Heart left ventricle (tissue), 13 donors: ENCODE data around the gene RHOBTB1.

ENCODE experiments used
- POLR2A ChIP-seq, 2 donors: fragments of 450-650 bp; IDR thresholded peaks; one replicate each; pipeline ENCODE4 v1.6.1; 2017; ENCODE audit warnings: antibody characterized with exemption in 2 of 2, mild to moderate bottlenecking in 2 of 2, moderate library complexity in 2 of 2
- TF ChIP-seq, protein P1 (sequence below), 12 donors: fragments of 200-600 bp; sonication (generic) in 4 of 12; IDR thresholded peaks; one replicate each; pipeline versions ENCODE4 v1.5.0 to v1.8.0; 2018 to 2022; ENCODE audit warnings: antibody characterized with exemption in 12 of 12, mild to moderate bottlenecking in 5 of 12
- donor health status: ischemic (EF 13 %, LVEDD 7.1; RV severe dilation, severe dysfunction).
- donor health status: DM: no; HTN: yes; CAD: no.
- donor health status: DM: no; HTN: no; CAD: no.
- donor health status: ischemic (EF 25% LVEDD 6.9; RV normal size, moderate dysfunction).
- donor health status: ischemic (EF 25% LVEDD 5.7; RV mildly dilated, moderate dysfunction).
- donor health status: ischemic (EF 35%, LVEDD 5.7; RV mildly dilated, moderate dysfunction).
- donor health status: nonischemic (EF 11% LVEDD 7.7; RV severe dilation, severe dysfunction).
- donor health status: DM: yes; HTN: yes; CAD: no.
- donor health status: PGD.
- donor health status: ischemic (EF 29% LVEDD 5.4; RV normal size, mild dysfunction).
- donor health status: nonischemic (EF 23%, LVEDD 6.1; RV moderate dilation, normal function).

DNA sequence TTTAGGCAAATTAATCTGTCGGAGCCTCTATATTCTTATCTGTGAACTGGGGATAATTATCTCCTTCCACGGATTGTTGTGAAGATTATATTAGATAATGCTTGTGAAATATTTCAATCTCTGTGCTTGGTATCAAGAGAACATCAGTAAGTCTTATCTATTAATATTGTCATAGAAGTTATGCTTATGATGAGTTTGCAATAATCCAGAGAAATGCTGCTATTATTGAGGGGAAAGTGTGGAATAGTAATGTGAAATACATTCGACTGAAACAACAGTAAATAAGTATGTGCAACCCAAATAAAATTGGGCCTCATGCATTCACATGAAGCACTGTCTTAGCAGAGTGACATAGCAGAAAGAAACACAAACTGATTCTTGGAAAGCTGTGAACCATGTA, 13.7 kb downstream of the RHOBTB1 start:
- TF ChIP-seq POLR2A (IDR thresholded peaks at IDR 0.05) = no peak
- TF ChIP-seq, protein P1, sequence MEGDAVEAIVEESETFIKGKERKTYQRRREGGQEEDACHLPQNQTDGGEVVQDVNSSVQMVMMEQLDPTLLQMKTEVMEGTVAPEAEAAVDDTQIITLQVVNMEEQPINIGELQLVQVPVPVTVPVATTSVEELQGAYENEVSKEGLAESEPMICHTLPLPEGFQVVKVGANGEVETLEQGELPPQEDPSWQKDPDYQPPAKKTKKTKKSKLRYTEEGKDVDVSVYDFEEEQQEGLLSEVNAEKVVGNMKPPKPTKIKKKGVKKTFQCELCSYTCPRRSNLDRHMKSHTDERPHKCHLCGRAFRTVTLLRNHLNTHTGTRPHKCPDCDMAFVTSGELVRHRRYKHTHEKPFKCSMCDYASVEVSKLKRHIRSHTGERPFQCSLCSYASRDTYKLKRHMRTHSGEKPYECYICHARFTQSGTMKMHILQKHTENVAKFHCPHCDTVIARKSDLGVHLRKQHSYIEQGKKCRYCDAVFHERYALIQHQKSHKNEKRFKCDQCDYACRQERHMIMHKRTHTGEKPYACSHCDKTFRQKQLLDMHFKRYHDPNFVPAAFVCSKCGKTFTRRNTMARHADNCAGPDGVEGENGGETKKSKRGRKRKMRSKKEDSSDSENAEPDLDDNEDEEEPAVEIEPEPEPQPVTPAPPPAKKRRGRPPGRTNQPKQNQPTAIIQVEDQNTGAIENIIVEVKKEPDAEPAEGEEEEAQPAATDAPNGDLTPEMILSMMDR (IDR thresholded peaks at IDR 0.05) = no peak
